Left colon (tissue), 2 donors: ENCODE measurements around the gene C11orf58. TPM values are rescaled to one million over a fixed set of nuclear protein-coding genes. Genes with fewer than 3 reads are reported as not detected.

Experiments
- ATAC-seq: fragments of 200-7000 bp; cut with Tn5 transposase; one replicate; pipeline ENCODE4 v1.9.1; 2020; ENCODE audit warnings: mild to moderate bottlenecking, moderate library complexity
- DNase-seq, 2 donors: peaks; one replicate each; pipeline ENCODE4 v3.0.0-alpha.2; 2020
- intact Hi-C, 2 donors: fragments of 100-400 bp; cut with DNase I in 1 of 2; cut with micrococcal nuclease in 1 of 2; formaldehyde crosslinking; loops; one replicate each; pipeline versions ENCODE4 v1.11.2 to v1.14.0; 2022; cut with DNase I, micrococcal nuclease
- long read RNA-seq: library from polyadenylated mRNA; unstranded; transcript quantifications from one replicate; pipeline ENCODE4 v2.0.0, GENCODE V29; 2021
- total RNA-seq, 2 donors: library from RNA; stranded (reverse); fragmentation: NEBNext Ultra II Directional; extraction: Animal tissue kit (Norgen Biotek cat#: 25700); gene quantifications; one replicate each; pipeline ENCODE4 v1.2.1, GENCODE V29; 2021
- donor health status: DM: no; HTN: no; CAD: no.
- donor health status: DM: yes; HTN: yes; CAD: no.

The C11orf58 gene
- total RNA-seq, result 10 to 100 TPM; 58.9 to 60.2 TPM
- long read RNA-seq, full-length matches to known transcripts, result 105 of 114 reads
- long read RNA-seq, partial matches to known transcripts, result 2 of 114 reads
- long read RNA-seq, other reads (novel, unspliced or antisense), result 7 of 114 reads

DNA sequence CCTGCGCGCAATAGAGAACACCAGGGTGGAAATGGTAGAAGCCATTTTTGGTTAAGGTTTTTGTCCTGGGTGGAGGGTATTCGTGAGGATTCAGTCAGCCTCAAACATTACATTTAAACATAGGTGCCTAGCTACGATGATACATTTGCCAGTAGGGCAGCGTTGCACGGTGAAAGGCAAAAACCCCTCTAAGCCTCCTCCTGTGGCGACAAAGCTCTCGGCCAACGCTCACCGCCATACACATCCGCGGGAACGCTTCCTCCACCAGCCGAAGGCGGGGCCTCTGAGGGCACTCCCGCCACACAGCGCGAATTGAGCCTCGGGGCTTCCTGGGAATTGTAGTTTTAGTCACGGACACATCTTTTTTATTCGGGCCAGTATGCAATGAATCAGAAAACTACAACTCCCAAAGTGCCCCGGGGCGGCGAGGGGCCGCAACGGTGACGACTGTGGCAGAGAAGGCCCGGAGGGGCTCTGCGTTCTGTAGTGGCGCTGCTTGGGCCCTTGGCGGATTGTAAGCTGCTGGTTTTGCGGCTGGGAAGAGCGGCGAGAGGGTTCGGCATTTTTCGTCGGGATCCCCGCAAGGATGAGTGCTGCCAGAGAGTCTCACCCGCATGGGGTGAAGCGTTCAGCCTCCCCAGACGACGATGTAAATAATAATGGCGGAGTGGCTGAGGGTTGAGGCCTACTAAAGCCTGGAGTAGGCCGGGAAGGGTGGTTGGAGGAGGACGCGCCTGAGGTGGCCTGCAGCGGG, at the start of gene C11orf58:
C11orf58 (plus strand) TSS at position 455 of the 754 bp plus-strand sequence; CDS start at position 587, 132 bp downstream.
- DNase-seq, result peak; percentile 94 to 95
- ATAC-seq, result peak; percentile 94
- intact Hi-C loops, result no loop called here

GRCh38 chr11:16690086-16690485, 48.4 kb upstream of the C11orf58 start:
- ATAC-seq (no peak), DNase-seq (no peak)
- intact Hi-C loops, result no loop called here

DNA sequence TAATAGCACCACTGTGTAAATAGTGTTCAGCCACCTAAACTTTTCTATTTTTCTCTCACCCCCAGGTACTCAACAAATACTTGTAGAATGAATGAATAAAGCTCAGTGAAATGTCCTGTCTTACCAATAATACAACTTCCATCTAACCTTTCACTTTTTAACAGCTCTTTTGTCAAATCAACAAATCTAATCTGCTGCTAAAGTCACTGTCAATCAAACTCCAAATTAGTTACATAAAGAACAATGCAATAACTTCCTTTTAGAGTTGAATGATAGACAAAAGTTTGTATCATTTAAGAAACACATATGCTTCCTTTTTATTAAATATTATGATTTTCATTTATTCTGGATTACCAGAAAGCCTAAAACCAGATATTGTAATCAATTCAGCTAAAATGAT, 34.7 kb upstream of the C11orf58 start:
- DNase-seq, result no peak
- intact Hi-C loops, result no loop called here

GRCh38 chr11:16713594-16713993, 24.9 kb upstream of the C11orf58 start:
- ATAC-seq (no peak), DNase-seq (no peak)
- intact Hi-C loops, result no loop called here

More for the DNA sequence above, 34.7 kb upstream of the C11orf58 start:
- ATAC-seq, result no peak

DNA sequence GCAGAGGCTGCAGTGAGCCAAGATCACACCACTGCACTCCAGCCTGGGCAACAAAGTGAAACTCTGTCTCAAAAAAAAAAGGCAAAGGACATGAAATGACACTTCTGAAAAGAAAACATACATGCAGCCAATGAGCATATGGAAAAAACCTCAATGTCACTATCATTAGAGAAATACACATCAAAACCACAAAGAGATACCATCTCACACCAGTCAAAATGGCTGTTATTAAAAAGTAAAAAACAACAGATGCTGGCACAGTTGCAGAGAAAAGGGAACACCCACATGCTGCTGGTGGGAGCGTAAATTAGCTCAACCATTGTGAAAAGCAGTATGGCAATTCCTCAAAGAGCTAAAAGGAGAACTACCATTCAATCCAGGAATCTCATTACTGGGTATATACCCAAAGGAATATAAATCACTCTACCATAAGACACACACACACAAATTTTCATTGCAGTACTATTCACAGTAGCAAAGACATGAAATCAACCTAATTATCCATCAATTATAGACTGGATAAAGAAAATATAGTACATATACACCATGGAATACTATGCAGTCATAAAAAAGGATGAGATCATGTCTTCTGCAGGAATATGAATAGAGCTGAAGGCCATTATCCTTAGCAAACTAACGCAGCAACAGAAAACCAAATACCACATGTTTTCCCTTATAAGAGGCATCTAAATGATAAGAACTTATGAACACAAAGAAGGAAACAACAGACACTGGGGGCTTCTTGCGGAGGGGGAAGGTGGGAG, 15.7 kb upstream of the C11orf58 start:
- intact Hi-C loops, result no loop called here
- ATAC-seq (no peak), DNase-seq (no peak)

DNA sequence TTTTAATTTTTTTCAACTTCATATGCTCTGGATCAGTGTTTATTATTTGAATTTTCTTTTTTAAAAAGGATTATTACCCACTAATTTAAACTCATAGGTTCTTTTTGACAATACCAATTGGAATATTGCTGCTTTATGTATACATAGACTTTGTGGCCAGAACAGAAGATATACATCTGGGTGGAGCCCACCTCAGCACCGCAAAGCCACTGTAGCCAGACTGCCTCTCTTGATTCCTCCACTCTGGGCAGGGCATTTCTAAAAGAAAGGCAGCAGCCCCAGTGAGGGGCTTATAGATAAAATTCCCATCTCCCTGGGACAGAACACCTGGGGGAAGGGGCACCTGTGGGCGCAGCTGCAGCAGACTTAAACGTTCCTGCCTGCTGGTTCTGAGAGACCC, 10.6 kb upstream of the C11orf58 start:
- intact Hi-C loops, result no loop called here
- no peak for DNase-seq
- ATAC-seq, result no peak

GRCh38 chr11:16737818-16738192, 642 bp upstream of the C11orf58 start:
- peak; percentile 10 for ATAC-seq
- peak in 1 of 2 donors; percentile 13 for DNase-seq
- intact Hi-C loops, result no loop called here

DNA sequence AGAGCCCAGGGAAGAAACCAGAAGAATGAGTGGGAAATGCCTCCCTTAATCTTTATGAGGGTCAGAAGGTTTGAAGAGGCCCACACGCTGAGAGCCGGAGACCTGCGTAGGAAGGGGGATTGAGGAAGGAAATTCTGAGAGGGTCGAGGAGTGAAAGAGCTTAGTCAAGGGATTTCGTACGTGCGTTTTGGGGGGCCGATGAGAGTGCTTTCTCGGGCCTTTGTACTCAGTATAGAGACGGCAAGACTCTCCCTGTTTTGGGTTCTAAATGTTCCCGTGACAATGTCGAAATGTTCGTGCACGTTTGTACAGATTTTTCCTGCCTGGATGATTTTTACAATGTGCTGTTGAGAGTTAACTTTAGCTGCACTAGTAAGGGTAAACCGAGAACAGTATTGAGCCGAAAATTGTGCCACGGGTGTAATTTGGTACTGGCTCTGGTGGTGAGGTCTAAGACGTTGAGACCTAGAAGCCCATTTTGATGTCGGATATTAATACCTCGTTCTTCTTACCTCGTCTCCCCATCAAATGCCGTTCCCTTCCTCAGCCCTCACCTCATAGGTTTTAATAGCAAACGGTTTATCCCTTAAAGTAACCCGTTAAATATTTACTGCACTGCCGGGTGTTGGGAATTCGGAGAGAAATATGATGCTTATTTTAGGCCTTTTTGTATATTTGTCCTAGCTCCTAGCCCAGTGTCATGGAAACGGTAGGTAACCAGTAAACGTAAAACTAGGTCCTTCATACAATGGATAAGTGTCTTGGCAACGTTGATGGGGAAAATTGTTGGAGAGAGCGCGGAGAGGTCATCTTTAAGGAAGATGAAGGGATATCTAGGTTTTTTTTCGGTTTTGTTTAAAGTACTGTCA, 734 bp downstream of the C11orf58 start:
- intact Hi-C loops, result no loop called here
- DNase-seq, result no peak
- ATAC-seq, result peak; percentile 3

DNA sequence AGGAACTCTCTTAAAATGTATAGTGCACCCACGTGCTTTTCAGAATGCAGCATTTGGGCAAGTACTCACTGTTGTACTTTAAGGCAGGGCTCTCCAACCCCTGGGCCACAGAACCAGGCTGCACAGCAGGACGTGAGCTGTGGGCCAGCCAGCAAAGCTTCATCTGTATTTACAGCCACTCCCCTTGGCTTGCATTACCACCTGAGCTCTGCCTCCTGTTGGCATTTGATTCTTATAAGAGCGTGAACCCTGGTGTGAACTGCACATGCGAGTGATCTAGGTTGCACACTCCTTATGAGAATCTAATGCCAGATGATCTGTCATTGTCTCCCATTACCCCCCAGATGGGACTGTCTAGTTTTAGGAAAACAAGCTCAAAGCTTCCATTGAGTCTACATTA, 3.0 kb downstream of the C11orf58 start:
- ATAC-seq, result no peak
- intact Hi-C loops, result no loop called here
- no peak for DNase-seq

GRCh38 chr11:16743478-16743877, 5.0 kb downstream of the C11orf58 start:
- intact Hi-C loops, result no loop called here
- ATAC-seq, result no peak
- no peak for DNase-seq

DNA sequence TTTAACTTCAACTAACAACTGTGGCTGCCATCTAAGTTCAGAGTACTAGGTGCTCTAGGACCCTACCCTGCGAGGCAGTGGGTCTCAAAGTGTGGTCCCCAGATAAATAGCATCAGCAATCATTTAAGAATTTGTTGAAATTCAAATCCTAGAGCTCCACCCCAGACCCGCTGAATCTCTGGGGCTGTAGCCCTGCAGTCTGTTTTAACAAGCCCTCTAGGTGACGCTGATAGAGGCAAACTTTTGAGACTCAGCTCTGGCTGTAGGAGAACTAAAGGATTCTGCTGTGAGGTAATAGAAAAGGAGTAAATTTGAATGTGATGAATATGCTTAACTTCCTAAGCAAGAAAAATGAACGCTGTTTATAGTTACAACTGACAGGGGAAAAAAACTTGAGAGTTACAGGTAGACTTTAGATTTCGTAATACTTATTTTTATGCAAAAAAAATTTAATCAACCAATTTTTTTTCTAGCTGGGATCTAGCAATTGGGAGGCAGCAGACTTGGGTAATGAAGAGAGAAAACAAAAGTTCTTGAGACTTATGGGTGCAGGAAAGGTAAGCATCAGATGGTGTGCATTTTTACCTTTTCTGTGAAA, 5.8 kb downstream of the C11orf58 start:
- intact Hi-C loops, result no loop called here
- no peak for ATAC-seq
- DNase-seq, result no peak

- DNase-seq (no peak), ATAC-seq (no peak)
- intact Hi-C loops, result no loop called here
These were observed 7.6 kb downstream of the C11orf58 start for GRCh38 chr11:16745950-16746605.

DNA sequence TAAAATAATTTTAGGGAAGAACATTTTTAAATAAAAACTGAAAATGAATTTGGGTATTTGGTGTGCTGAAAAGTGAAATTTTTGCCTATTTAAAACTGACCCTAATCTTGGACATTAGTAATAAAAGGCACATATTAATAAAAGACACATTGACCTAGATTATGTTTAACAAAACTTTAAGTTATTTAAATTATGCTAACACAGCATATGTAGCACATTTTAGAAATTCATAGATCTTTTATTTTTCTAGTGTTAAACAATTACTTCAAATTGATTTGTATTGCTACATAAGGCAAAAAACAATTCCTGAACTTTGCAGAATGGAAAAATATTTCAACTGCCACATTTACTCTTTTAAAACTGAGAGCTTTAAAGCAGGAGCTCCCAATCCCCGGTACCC, 10.6 kb downstream of the C11orf58 start:
- ATAC-seq, result no peak
- DNase-seq, result no peak
- intact Hi-C loops, result no loop called here

- intact Hi-C loops, result no loop called here
- ATAC-seq, result no peak
These were observed 11.2 kb downstream of the C11orf58 start for GRCh38 chr11:16749666-16750065.

GRCh38 chr11:16750417-16750816, 12.0 kb downstream of the C11orf58 start:
- DNase-seq, result no peak
- ATAC-seq, result no peak

More at GRCh38 chr11:16749666-16750065, 11.2 kb downstream of the C11orf58 start:
- DNase-seq, result no peak

DNA sequence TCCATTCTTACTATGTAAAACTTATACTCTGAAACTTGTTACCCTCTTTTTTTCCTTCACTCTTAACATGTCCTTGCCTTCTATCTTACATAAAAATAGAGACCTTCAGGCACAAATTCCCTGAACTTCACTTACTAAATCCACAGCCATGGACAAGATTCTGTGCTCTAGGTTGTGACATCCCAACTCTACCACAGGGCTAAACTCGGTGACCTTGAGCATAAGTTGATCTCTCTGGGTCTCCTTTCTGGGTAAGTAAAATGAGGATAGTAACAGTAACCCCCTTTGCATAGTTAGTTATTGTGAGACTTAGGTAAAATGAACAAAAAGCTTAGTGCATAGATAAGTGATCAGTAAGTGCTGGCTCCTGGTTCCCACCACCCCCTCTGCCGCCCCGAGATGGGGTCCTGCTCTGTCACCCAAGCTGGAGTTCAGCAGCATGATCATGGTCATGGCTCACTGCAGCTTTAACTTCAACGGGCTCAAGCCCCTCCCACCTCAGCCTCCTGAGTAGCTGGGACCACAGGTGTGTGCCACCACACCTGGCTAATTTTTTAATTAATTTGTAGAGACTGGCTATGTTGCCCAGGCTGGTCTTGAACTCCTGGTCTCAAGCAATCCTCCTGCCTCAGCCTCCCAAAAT, 20.1 kb downstream of the C11orf58 start:
- DNase-seq (no peak), ATAC-seq (peak; percentile 18)
- intact Hi-C loops, result no loop called here

More at GRCh38 chr11:16750417-16750816, 12.0 kb downstream of the C11orf58 start:
- intact Hi-C loops, result no loop called here

GRCh38 chr11:16759857-16760508, 21.5 kb downstream of the C11orf58 start:
- intact Hi-C loops, result no loop called here
- ATAC-seq (no peak), DNase-seq (no peak)
